ENCODE results near the gene PPP1R12A.
"Not testable (repeated sequence)": the region's sequence is repeated elsewhere in the genome, so short reads cannot be mapped to it uniquely, and the experiment has no call there.

The PPP1R12A gene

DNA sequence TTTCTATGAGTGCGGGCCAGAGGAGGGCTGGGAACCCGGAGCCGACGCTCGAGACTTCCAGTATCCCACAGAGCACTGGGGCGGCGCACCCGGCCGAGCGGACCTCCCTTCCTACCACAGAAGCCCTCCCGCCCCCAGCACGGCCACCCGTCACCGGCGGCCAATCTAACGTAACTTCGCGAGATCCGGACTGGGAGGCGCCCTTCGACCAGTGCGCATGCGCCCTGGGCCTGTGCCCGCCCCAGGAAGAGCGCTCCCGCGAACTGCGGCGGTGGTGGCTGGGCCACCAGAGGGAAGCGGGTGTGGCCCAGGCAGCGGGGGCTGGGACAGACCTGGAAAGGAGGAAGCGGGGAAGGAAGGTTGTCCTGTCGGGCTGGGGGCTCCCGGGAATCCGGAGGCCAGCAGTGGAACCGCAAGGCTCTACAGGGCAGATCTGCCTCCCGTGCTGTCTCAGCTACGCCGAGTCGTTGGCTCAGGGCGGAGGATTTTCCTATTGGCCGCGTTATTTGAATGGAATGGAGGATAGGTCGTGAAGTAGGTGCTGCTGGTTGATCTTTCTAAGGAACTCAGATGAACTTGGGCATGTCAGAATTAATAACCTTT lies at the start of gene PPP1R12A:
PPP1R12A (minus strand) TSS at position 77 of the 603 bp plus-strand sequence. CDS start 166 bp downstream, outside the sequence.
- peak; percentile 96 for DNase-seq (ENCODE audit: low read depth)

GRCh38 chr12:79983986-79984620 lies 49.2 kb upstream of the PPP1R12A start:
- DNase-seq (ENCODE audit: low read depth): peak; percentile 43

GRCh38 chr12:79983492-79983891 lies 48.6 kb upstream of the PPP1R12A start:
- peak; percentile 83 for DNase-seq (ENCODE audit: low read depth)

GRCh38 chr12:79982086-79983062 lies 47.5 kb upstream of the PPP1R12A start:
- DNase-seq (ENCODE audit: low read depth): no peak

DNA sequence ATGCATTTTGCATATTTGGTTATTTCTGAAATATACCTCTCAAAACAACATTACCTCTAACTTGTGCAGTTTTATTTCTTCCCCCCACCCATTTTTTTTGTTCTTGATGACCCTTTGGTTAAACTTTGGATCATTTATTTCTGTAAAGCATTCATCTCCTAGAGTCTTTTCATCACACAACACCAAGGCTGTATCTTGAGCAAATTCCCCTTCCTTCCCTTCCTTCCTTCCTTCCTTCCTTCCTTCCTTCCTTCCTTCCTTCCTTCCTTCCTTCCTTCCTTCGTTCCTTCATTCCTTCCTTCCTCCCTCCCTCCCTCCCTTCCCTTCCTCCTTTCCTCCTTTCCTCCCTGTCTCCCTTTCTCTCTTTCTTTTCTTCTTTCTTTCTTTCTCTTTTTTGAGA lies 43.8 kb upstream of the PPP1R12A start:
- no peak for DNase-seq (ENCODE audit: low read depth)

DNA sequence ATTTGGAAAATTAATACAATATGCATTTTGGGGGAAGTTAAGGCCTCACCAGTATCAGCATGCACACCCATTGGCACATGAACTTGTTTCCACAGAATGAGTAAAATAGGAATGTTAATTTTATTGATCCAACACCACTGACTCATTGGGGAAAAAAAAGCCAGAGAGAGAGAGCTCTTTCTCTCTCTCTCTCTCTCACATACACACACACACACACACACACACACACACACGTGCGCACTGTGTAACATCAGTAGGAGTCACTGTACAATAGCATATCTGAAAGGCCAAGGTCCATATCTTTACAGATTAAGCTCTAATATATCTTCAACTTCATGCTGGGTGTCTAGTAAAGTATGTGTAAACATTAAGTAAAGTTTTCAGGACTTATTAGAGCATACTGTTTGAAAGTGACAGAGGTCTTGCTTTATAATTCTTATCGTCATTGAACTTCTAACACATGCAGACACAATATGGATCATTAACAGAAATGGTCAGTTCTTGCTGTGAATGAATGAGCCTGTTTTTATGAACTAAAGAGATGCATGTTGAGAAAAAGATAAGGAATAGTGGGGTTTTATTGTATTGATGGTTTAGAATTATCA lies 43.1 kb upstream of the PPP1R12A start:
- peak; percentile 51 for DNase-seq (ENCODE audit: low read depth)

- no peak for DNase-seq (ENCODE audit: low read depth)
Observed at GRCh38 chr12:79975143-79975542, 40.2 kb upstream of the PPP1R12A start.

- DNase-seq (ENCODE audit: low read depth): no peak
Observed at GRCh38 chr12:79973801-79974200, 38.9 kb upstream of the PPP1R12A start.

- no peak for DNase-seq (ENCODE audit: low read depth)
Observed at GRCh38 chr12:79964100-79964627, 29.3 kb upstream of the PPP1R12A start.

DNA sequence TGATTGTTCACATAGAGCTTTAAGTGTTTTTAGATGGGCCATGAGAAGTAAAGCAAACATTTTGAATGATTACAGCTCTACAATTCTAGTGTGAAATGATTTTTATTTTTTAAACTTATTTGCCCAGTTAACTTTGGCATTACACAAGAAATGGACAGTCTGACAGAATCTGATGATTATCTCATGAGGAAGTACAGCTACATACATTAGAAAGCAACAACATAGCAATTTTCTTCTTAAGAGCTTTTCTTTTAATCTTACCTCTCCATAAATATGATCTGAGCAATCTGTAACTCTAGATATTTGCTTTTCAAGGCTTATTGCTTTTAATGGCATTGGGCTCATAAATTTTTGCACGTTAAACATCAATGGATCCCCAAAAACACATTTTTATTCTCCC lies 26.5 kb upstream of the PPP1R12A start:
- no peak for DNase-seq (ENCODE audit: low read depth)

- no peak for DNase-seq (ENCODE audit: low read depth)
Observed at GRCh38 chr12:79959484-79959883, 24.6 kb upstream of the PPP1R12A start.

DNA sequence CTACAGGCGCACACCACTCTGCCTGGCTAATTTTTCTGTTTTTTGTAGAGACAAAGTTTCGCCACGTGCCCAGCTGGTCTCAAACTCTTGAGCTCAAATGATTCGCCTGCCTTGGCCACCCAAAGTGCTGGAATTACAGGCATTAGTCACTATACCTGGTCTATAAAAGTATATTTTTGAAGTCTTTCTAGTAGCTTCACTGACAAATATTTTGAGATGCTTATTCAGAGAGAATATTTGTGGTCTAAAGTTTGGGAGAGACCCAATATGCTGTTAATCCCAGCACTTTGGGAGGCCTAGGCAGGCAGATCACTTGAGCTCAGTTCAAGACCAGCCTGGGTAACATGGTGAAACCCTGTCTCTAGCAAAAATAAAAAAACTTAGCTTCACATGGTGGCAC lies 22.0 kb upstream of the PPP1R12A start:
- DNase-seq (ENCODE audit: low read depth): no peak

DNA sequence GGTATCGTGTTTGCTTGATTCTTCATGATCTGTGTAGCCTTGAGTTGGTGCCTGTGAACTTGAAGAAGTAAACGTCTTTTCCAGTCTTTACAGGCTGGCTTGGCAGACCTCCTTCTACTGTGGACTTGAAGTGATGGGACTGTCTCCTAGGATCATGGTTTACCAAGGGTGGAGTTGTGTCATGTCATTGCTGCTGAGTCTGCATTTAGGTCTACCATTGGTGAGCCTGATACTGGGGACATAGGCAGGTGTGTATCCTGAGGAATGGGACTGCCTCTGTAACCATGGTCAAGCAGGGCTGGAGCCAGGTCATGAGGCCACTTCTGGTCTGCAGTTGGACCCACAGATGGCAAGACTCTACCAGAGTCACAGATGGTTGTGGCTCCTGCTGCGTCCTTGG lies 20.7 kb upstream of the PPP1R12A start:
- no peak for DNase-seq (ENCODE audit: low read depth)

DNA sequence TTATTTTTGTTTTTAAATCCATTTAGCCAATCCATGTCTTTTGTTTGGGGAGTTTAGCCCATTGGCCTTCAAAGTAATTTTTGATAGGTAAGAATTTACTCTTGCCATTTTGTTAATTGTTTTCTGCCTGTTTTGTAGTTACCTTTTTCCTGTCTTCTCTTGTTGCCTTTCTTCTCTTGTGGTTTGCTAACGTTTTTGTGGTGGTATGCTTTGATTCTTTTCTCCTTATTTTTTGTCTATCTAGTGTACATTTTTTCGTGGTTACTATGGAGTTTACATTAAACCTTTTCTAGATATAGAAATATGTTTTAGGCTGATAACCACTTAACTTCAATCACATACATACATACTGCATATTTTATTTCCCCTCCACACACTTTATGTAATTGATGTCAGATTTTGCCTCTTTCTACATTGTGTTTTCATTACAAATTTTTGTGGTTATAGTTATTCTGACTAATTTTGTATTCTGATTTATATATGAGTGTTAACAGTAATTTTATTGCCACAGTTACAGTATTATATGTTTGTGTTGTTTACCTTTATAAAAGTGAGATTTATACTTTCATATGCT lies 19.2 kb upstream of the PPP1R12A start:
- DNase-seq (ENCODE audit: low read depth): no peak

DNA sequence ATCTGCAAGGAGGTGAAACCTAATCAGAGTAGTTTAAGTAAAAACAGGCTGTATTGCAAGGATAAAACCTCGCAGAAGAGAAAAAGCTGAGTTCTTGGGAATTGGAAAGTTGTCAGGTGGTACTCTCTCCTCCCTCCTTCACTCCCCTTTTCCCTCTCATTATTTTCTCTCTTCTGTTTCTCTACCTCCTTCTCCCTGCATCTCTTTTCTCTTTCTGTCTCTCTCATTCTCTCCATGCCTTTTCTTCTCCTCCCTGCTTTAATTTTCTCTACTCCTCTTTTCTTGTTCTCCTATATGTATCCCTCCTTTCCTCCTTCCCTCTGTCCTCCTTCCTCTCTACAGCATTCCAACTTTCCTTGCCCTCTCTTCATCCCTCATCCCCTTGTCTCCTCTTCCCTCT lies 14.2 kb upstream of the PPP1R12A start:
- DNase-seq (ENCODE audit: low read depth): no peak

DNA sequence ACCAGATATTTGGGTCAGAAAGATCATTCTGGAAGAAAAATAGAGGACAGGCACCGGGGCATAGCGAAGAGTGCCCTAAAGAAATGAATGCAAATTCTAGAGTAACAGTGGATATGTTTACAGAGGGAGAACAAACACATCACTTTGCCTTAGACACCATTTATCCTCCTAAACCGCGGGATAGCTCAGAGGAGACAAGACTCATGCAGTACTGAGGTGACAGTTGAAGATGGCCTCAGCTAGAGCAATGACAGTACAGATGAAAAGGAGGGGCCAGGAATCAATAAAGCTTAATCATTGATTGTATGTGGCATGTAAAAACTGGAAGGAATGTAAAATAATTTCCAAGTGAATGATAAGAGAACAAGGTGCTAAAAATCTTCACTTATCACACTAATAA lies 10.5 kb upstream of the PPP1R12A start:
- DNase-seq (ENCODE audit: low read depth): no peak

DNA sequence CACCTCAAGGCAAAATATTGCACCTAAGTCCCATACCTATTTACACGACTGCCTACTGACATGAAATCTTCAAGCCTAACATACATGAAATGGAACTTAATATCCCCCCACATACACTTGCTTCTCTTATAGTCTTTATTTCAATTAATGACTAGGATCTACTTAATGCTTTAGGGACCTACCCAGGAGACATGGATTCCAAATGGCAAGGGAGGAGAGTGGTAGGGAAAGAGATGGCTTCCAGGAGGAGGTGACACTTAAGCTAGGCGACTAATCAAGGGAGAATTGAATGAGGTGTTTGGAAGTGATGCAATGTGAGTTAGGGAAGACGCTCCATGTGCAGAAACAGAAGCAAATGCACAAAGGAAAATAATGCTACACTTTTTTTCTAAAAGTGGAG lies 9.7 kb upstream of the PPP1R12A start:
- DNase-seq (ENCODE audit: low read depth): no peak

- not testable (repeated sequence) for DNase-seq (ENCODE audit: low read depth)
Observed at GRCh38 chr12:79942846-79943245, 7.9 kb upstream of the PPP1R12A start.

- no peak for DNase-seq (ENCODE audit: low read depth)
Observed at GRCh38 chr12:79939728-79940310, 4.9 kb upstream of the PPP1R12A start.

GRCh38 chr12:79938843-79939242 lies 3.9 kb upstream of the PPP1R12A start:
- no peak for DNase-seq (ENCODE audit: low read depth)

DNA sequence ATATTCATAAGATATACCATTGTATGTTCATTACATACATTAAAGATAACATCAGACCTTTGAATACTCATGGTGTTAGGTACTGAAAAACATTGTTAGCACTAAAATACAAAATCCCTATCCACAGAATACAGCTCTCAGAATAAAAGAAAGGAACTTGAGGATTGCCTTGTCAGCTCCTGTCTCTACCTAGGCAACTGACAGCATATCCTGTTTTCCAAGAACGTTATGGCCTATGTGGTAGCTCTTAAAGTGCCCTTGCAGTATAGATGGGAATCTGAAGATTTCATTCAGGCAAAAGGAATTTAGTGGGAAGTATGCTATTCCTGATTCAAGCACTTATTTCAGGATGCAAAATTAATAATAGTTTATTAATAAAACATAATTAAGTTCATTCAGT lies 1.8 kb upstream of the PPP1R12A start:
- peak; percentile 14 for DNase-seq (ENCODE audit: low read depth)
